Endometrial microvascular endothelial cells (primary cell): Measurements from ENCODE around the gene KRTAP2-1. TPM values are rescaled to one million over a fixed set of nuclear protein-coding genes. Genes with fewer than 3 reads are reported as not detected.
"Not testable (repeated sequence)": the region's sequence is repeated elsewhere in the genome, so short reads cannot be mapped to it uniquely, and the experiment has no call there.

Experiments used
- in situ Hi-C: cut with HindIII; loops from 2 replicates; pipeline ENCODE4 v1.10.0; 2017; ENCODE audit warnings: low sequenced_read_pairs, low pct_unique_long_range_greater_than_20kb; ENCODE audit errors: inconsistent ontology term
- total RNA-seq: library from RNA; depleted of rRNA; stranded (reverse); fragments of >200 nt; gene quantifications from one replicate; pipeline ENCODE4 v1.2.3, GENCODE V29; 2015; ENCODE audit errors: inconsistent ontology term

The KRTAP2-1 gene
- total RNA-seq, 1 donor from 2014 or later, result not detected

- in situ Hi-C loops, result no loop called here
Measured at GRCh38 chr17:41018541-41018940, 28.6 kb downstream of the KRTAP2-1 start.

- in situ Hi-C loops, result no loop called here
Measured at GRCh38 chr17:41016578-41017215, 30.4 kb downstream of the KRTAP2-1 start.

- in situ Hi-C loops, result no loop called here
Measured at GRCh38 chr17:41015454-41015853, 31.7 kb downstream of the KRTAP2-1 start.

GRCh38 chr17:41013606-41014005 is 33.5 kb downstream of the KRTAP2-1 start:
- in situ Hi-C loops, result no loop called here

GRCh38 chr17:41013181-41013580 is 33.9 kb downstream of the KRTAP2-1 start:
- in situ Hi-C loops, result no loop called here

GRCh38 chr17:41012326-41013120 is 34.6 kb downstream of the KRTAP2-1 start:
- in situ Hi-C loops, result no loop called here

- in situ Hi-C loops, result no loop called here
Measured at GRCh38 chr17:41010441-41010840, 36.7 kb downstream of the KRTAP2-1 start.

- in situ Hi-C loops, result no loop called here
Measured at GRCh38 chr17:41009936-41010335, 37.2 kb downstream of the KRTAP2-1 start.

GRCh38 chr17:41009301-41009760 is 37.8 kb downstream of the KRTAP2-1 start:
- in situ Hi-C loops, result no loop called here

- in situ Hi-C loops, result no loop called here
Measured at GRCh38 chr17:41008811-41009210, 38.3 kb downstream of the KRTAP2-1 start, which contains the start of gene KRTAP3-1. TSS of gene KRTAP3-1 (minus strand) at chr17:41009128. CDS start at chr17:41009074, 54 bp downstream.

- in situ Hi-C loops, result no loop called here
Measured at GRCh38 chr17:41004397-41004796, 42.7 kb downstream of the KRTAP2-1 start.

GRCh38 chr17:41003926-41004325 is 43.2 kb downstream of the KRTAP2-1 start:
- in situ Hi-C loops, result no loop called here

- in situ Hi-C loops, result no loop called here
Measured at GRCh38 chr17:41002814-41003213, 44.3 kb downstream of the KRTAP2-1 start.

GRCh38 chr17:41001795-41002194 is 45.3 kb downstream of the KRTAP2-1 start:
- in situ Hi-C loops, result no loop called here

GRCh38 chr17:40999563-40999962 is 47.6 kb downstream of the KRTAP2-1 start, which contains the start of gene KRTAP3-2:
TSS of gene KRTAP3-2 (minus strand) at chr17:40999906. CDS start at chr17:40999853, 53 bp downstream.
- in situ Hi-C loops, result not testable (repeated sequence)

GRCh38 chr17:40997361-40997760 is 49.8 kb downstream of the KRTAP2-1 start:
- in situ Hi-C loops, result no loop called here

- in situ Hi-C loops, result no loop called here
Measured at GRCh38 chr17:40996829-40997228, 50.3 kb downstream of the KRTAP2-1 start.
